ENCODE measurements around the gene SCP2.
"Not testable (repeated sequence)": the region's sequence is repeated elsewhere in the genome, so short reads cannot be mapped to it uniquely, and the experiment has no call there.

SCP2 gene

GRCh38 chr1:52925571-52926005 is 1.5 kb upstream of the SCP2 start:
- no peak for TF ChIP-seq ZNF274 (IDR thresholded peaks at IDR 0.05; ENCODE audit: low read depth, low read length)
- no peak overlapping the region for H3K4me3 ChIP-seq (ENCODE audit: low read length)

GRCh38 chr1:52926864-52927211 is 238 bp upstream of the SCP2 start:
- no peak for TF ChIP-seq ZNF274 (IDR thresholded peaks at IDR 0.05; ENCODE audit: low read depth, low read length)

GRCh38 chr1:52928015-52928404 is 934 bp downstream of the SCP2 start:
- peak overlapping the region; percentile 73; the same call in 1 of the 2 replicates for H3K4me3 ChIP-seq (ENCODE audit: low read length)

More at GRCh38 chr1:52926864-52927211, 238 bp upstream of the SCP2 start:
- peak overlapping the region; percentile 47; the same call in 1 of the 2 replicates for H3K4me3 ChIP-seq (ENCODE audit: low read length)

DNA sequence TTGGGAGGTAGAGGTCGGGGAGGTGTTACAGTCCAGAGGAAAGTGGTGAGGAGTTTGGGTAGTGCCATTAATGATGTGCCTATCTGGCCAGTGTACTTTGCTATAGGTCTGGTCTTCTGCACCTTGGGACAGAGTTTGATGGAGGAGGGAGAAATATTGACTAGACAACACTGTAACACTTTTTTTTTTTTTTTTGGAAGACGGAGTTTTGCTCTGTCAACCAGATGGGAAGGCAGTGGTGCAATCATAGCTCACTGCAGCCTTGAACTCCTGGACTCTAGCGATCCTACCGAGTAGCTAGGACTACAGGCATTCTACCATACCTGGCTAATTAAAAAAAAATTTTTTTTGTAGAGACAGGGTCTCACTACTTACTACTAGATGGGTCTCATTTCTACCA is 1.9 kb downstream of the SCP2 start:
- TF ChIP-seq ZNF274 (IDR thresholded peaks at IDR 0.05; ENCODE audit: low read depth, low read length) = no peak

More at GRCh38 chr1:52928015-52928404, 934 bp downstream of the SCP2 start:
- TF ChIP-seq ZNF274 (IDR thresholded peaks at IDR 0.05; ENCODE audit: low read depth, low read length) = no peak

GRCh38 chr1:52937433-52938182 is 10.5 kb downstream of the SCP2 start:
- no peak for TF ChIP-seq ZNF274 (IDR thresholded peaks at IDR 0.05; ENCODE audit: low read depth, low read length)
- H3K4me3 ChIP-seq (ENCODE audit: low read length) = no peak overlapping the region

More for the DNA sequence above, 1.9 kb downstream of the SCP2 start:
- H3K4me3 ChIP-seq (ENCODE audit: low read length) = no peak overlapping the region

- no peak for TF ChIP-seq ZNF274 (IDR thresholded peaks at IDR 0.05; ENCODE audit: low read depth, low read length)
- no peak overlapping the region for H3K4me3 ChIP-seq (ENCODE audit: low read length)
Measured at GRCh38 chr1:52938183-52938451, 11.0 kb downstream of the SCP2 start.

- no peak for TF ChIP-seq ZNF274 (IDR thresholded peaks at IDR 0.05; ENCODE audit: low read depth, low read length)
Measured at GRCh38 chr1:52943876-52944416, 16.9 kb downstream of the SCP2 start.

GRCh38 chr1:52944566-52944965 is 17.5 kb downstream of the SCP2 start:
- no peak for TF ChIP-seq ZNF274 (IDR thresholded peaks at IDR 0.05; ENCODE audit: low read depth, low read length)
- no peak overlapping the region for H3K4me3 ChIP-seq (ENCODE audit: low read length)

More at GRCh38 chr1:52943876-52944416, 16.9 kb downstream of the SCP2 start:
- H3K4me3 ChIP-seq (ENCODE audit: low read length) = no peak overlapping the region

DNA sequence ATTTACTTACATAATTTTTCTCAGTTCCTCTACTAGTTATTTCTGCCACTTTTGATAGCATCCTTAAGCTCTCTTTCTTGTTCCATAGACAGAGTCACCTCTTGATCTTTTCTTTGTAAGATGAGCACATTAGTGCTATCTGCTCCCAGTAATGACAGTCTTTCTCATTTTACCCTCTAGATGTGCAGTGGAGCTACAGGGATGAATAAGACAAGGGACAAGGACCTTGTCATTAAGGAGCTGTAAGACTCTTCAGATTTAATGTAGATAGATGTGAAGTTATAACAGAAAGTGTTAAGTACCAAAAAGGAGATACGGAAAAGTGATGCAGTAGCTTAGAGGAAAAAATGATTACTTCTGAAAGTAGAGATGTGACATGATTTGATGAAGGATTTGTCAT is 20.4 kb downstream of the SCP2 start:
- TF ChIP-seq ZNF274 (IDR thresholded peaks at IDR 0.05; ENCODE audit: low read depth, low read length) = no peak
- H3K4me3 ChIP-seq (ENCODE audit: low read length) = no peak overlapping the region

DNA sequence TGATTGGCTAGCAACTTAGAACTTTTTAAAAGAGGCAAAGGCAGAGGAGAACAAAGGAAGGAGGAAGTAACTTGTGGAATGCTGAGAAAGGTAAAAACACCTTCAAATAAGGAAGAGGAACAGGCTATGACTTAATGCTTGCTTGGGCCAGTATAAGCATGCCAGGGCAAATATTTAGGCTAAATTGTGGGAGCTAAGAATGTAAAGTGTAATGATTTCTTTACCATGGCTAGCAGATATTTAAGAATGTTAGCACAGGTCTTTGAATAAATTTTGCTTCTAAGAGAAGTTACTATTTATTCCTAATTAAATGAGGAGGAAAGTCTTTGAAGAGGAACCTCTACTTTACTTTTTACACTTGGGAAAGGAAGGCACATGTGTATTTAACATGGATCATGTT is 22.5 kb downstream of the SCP2 start:
- H3K4me3 ChIP-seq (ENCODE audit: low read length) = not testable (repeated sequence)

- no peak for TF ChIP-seq ZNF274 (IDR thresholded peaks at IDR 0.05; ENCODE audit: low read depth, low read length)
- no peak overlapping the region for H3K4me3 ChIP-seq (ENCODE audit: low read length)
Measured at GRCh38 chr1:52952112-52952511, 25.0 kb downstream of the SCP2 start.

GRCh38 chr1:52955129-52955970 is 28.3 kb downstream of the SCP2 start:
- no peak overlapping the region for H3K4me3 ChIP-seq (ENCODE audit: low read length)

DNA sequence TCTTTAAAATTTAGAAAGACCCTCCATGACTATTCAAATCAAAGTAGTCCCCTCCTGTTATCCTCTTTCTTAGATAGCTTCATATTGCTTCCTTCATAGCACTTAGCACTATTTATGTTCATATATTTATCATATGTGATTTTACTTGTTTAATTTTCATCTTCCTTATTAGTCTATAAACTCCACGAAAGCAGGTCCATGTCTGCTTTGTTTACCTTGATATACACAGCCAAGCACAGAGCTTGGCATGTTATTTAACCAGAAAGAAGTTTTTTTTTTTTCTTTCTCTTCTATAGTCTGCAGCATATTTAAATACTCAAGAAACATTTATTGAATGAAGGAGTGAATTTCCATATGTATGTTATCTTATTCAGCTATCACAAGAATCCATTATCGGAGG is 36.0 kb downstream of the SCP2 start:
- no peak for TF ChIP-seq ZNF274 (IDR thresholded peaks at IDR 0.05; ENCODE audit: low read depth, low read length)
- H3K4me3 ChIP-seq (ENCODE audit: low read length) = no peak overlapping the region

More at GRCh38 chr1:52955129-52955970, 28.3 kb downstream of the SCP2 start:
- no peak for TF ChIP-seq ZNF274 (IDR thresholded peaks at IDR 0.05; ENCODE audit: low read depth, low read length)

- no peak for TF ChIP-seq ZNF274 (IDR thresholded peaks at IDR 0.05; ENCODE audit: low read depth, low read length)
- no peak overlapping the region for H3K4me3 ChIP-seq (ENCODE audit: low read length)
Measured at GRCh38 chr1:52967666-52968065, 40.6 kb downstream of the SCP2 start.

- H3K4me3 ChIP-seq (ENCODE audit: low read length) = not testable (repeated sequence)
Measured at GRCh38 chr1:52969234-52969633, 42.2 kb downstream of the SCP2 start.
